GM18505 (cell line): ENCODE measurements around the gene CAMK2B.

Source experiments
- ATAC-seq: cut with Tn5 transposase; IDR thresholded peaks from one replicate; pipeline ENCODE4 v1.9.1; 2021; ENCODE audit not compliant: unreplicated experiment
- POLR2A ChIP-seq: IDR thresholded peaks from 4 replicates; pipeline ENCODE4 v1.6.1; 2011; ENCODE audit warnings: borderline replicate concordance; ENCODE audit not compliant: insufficient read depth, insufficient read length; ENCODE audit errors: extremely low read depth

CAMK2B gene

DNA sequence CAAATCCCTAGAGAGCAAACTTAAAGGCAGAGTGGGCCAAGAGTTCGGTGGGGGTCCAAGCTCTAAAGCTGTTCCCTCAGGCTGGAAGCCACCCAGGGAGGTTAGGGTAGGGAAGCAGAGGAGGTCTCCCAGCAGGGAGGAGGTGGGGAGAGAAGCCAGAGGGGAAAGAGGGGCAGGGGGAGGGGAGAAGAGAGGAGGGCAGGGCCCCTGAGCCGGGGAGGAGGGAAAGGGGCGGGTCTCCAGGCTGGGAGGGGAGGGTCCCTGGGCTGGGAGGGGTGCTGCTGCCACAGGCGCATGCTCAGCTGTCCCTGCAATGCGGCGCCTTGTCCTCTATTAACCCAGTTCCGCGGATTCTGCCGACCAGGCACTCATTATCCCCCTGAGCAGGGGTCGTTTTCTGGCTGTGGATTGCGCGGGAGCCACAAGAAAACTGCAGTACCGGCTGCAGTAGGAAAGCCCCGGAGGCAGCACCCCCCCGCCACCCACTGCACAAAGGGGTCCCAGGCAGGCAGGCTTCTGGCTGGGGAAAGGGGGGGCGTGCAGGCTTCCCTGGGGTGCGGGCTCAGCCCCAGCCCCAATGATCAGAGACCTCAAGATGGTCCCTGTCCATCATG is 49.3 kb downstream of the CAMK2B start:
- ATAC-seq, result no peak
- TF ChIP-seq POLR2A, result no peak

DNA sequence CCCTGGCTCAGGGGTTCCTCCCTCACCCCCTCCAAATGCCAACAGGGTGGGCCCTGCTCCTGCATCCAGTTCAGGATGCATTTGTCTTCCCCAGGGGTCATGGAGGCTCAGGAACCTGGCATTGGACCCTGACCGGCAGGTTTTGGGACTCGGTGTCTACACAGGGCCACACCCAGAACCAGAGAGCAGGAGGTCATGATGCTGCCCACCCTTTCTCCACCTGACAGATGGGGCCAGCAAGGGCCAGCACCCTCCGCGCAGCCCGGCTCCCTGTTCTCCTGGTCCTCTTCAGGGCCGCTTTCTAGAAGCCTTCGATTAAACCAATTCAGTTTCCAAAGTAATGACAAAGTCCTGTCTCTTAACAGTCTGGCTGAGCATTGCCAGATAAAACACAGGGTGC is 50.2 kb downstream of the CAMK2B start:
- TF ChIP-seq POLR2A, result no peak
- no peak for ATAC-seq

DNA sequence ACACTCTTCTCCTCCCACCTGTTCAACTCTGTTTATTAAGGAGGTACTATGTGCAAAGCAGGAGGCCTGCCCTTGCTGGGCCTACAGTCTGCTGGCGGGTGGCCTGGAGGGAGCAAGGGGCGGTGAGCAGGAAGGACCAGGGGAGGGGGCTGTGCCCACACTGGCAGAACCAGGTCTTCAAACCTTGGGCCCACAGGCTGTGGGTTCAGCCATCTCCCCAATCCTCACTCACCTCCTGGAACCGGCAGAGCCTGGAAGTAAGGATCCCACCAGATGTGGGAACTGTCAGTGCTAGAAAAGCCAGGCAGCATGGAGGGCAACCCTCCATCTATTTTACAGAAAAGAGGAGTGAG is 50.8 kb downstream of the CAMK2B start:
- no peak for ATAC-seq
- no peak for TF ChIP-seq POLR2A

DNA sequence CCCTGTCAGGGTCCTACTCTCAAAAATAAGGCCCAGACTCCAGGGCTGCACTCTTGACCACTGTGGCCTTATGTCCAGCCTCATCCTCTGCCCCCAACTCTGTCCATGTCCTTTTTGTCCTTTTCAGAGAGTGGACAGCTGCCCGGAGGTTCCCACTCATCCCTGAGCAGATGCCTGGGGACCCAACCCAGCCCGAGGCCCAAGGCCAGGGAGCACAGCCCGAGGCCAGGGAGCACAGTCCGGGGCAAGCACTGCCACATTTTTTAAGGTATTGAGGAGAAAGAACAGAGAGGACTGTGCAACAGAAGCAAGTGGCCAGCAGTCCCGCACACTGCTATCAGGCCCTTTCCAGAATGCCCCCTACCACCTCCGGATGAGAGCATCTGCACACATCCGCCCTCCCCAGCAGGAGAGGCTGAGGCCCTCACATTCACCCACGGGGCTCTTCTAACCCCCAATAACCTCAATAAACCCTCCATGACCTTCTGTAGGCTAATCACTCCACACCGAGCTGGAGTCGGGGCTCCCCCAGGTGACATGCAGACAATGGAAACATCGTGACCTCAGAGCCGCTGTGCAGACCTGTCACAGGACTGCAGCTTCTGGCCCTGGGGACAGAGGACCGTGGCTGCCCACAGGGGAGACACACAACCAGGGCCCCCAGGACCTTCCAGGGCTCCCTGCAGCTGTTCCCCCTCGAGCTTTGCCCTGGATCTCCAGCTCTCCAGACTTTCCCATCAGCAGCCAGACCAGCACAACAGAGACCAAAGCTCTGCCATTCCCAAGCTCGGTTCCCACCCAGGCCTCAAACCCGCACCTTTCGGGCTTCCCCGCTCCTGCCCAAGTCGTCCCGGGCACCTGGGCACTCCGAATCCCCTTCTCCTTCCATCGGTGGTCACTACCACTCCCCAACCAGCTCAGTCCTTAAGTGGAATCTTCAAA is 51.4 kb downstream of the CAMK2B start:
- no peak for TF ChIP-seq POLR2A
- ATAC-seq, result no peak

DNA sequence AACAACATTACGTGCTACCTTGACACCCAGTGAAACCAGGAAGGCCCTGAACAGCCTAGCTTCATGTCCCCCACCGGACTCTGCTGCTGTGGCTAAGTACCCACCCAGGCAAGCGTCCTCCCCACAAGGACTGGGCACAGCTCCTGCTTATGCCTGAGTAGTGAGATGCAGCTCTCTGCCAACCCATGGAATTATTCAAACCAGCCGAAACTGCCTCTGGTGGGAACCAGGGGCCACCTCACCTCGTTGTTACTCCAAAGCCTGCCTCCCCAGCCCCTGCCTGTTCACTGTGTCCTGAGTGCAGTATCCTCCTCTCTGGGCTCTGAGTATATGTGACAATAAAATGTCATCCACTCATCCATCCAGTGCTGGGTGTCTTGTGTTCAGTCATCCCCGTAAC is 52.4 kb downstream of the CAMK2B start:
- TF ChIP-seq POLR2A, result no peak

DNA sequence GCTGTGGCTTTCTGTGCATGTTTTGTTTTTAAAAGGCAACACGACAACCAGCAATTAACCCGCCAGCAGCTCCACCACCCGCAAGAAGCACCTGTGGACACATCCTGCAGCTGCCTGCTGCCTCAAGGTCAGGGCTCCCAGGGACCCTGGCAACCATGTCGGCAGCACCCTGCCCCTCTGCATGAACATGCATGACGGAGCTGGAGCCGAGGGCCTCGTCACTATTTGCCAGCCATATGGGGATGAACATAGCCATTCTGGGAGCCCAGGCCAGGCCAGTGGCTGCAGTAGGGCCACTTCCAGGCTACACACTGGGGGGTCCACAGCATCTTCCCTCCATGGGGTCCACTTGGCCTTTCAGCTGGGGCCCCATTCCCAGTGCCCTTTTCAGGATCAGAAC is 52.9 kb downstream of the CAMK2B start:
- no peak for ATAC-seq
- no peak for TF ChIP-seq POLR2A

More for the DNA sequence above, 52.4 kb downstream of the CAMK2B start:
- ATAC-seq, result no peak

DNA sequence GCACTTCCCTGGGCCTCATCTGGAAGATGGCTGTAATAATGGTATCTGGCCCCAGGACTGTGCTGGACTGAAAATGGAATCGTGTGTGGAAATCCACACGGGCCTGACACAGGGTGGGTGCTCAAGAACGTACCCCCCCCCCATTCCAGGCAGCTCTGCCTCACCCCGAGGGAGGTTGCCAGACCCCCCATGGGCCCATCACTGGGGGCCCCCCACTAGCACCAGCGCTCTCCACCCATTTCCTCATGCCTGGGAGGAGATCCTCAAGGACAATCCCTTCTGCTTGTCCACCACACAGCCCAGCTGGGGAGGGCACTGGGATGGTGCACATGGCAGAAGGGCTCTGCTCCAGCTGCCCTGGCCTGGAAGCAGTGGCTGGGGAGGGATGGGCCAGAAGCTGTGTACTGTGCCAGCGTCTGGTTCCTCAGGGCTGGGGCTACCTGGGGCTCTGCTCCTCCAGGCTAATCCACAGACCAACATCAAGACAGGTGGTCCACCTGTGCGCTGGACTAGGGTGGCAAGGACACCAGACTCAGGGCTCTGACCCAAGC is 55.4 kb downstream of the CAMK2B start:
- no peak for ATAC-seq
- no peak for TF ChIP-seq POLR2A

DNA sequence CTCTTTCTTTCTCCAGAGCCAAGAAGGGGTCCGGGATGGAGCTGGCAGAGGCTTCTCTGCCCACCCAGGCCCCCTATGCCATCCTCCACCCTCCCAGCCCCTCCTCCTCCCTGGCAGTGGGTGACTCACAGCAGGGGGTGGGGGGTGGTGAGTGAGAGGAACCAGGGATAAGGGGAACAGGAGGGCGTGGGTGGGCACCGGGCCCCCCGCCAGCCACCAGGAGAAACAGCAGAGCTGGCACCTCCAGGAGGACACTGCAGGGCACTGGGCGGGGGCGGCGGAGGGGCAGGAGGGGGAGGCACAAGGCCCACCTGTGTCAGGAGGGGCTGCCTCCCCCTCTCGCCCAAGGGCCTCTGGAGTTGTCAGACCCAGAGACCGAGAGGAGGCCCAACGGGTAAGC is 56.0 kb downstream of the CAMK2B start:
- no peak for TF ChIP-seq POLR2A
- no peak for ATAC-seq

DNA sequence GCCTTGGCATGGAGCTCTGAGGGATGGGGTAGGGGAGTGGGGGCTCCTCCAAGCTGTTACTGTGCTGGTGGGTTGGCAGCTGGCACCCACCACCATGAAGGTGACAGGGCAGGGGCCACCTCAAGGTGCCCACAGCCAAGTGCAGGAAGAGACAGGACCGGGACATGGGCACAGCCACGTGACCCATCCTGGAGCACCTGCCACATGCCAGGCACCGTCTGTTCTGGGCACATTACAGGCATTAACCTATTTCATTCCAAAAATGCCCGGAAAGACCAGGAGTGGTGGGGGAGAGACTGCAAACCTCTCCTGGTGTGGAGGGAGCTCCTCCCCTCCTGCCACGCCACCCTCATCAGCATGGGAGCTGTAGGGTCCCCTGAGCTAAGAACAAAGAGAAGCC is 56.7 kb downstream of the CAMK2B start:
- ATAC-seq, result no peak
- TF ChIP-seq POLR2A, result no peak

DNA sequence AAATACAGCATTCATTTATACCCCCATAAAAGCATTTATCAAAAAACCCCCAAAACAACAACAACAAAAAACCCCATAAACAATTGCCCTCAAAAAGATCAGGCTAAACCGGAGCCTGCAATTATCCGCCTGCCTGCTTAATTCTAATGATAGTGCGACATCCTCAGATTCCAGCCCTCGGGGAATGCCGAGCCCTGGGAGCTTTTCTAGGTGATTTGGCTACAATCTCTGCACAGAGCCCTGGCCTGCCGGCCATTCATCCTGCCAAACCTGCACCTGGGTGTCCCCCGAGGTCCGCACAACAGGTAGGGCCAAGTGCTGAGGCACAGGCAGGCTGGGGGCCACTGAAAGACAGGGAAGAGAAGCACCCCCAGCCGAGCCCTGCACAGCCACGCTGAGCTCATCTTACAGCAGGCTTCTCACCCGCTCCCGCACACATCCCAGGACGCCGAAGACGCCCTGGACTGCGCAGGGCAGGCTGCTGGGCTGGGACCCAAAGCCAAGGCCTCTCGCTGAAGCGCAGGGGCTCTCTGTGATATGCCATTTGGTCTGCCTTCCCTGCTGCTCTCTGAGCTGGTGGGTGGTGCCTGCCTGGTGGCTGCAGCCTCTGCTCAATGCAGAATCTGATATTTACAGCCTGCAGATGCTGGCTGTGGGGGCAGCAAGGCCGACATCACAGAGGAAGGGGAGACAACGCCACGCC is 57.5 kb downstream of the CAMK2B start:
- no peak for TF ChIP-seq POLR2A
- ATAC-seq, result no peak

DNA sequence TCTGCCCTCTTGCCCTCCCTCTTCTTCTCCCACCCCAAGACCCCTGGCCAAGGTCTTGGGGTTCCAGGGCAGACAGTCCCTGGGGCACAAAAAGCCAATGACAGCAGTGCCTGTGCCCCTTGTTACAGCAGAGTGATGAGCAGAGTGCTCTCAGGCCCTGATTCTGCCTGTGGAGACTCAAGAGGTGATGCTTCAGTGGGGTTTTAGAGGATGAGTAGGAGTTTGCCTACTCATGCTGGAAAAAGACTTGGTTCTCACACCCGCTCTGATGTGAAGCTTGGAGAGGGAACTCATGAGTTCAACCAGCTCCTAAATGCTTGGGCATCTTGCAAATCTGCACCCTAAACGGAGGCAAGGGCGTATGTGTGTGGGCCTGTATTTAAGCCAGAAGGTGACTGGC is 58.2 kb downstream of the CAMK2B start:
- ATAC-seq, result no peak
- no peak for TF ChIP-seq POLR2A

DNA sequence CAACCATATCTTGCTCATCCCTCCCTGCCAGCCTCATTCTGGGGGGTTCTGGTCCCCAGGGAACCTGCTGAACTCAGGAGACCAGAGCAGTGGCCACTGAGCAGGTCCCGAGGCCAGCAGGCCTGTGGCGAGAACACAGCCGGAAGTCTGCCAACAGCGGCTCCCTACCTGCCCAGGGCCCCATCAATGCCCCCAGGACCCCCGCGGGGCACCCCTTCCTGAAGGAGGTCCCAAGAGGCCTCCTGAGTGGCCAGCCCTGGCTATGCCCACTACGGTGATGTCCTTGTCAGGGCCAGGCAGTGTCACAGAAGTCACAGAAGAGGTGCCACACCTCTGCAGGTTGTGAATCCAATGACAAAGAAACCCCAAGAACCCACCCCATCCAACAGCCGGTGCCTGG is 58.9 kb downstream of the CAMK2B start:
- TF ChIP-seq POLR2A, result no peak

DNA sequence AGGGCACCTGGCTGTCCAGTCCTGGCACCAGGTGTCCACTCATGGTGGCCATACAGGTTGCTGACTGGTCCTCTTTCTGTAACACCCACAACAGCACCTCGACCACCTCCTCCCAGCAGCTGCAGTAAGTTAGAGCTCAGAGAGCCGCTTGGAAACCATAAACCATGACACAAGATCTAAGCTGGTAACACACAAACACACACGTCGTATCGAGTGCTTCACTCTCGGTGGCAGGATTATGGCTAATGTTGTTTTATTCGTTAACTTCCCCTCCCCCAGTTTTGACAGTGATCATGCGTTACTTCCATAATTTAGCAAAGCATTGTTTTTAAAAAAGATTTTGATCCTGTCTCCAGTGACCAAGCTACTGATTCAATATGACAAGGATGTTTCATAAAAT is 59.7 kb downstream of the CAMK2B start:
- ATAC-seq, result no peak
- no peak for TF ChIP-seq POLR2A

More for the DNA sequence above, 58.9 kb downstream of the CAMK2B start:
- no peak for ATAC-seq

DNA sequence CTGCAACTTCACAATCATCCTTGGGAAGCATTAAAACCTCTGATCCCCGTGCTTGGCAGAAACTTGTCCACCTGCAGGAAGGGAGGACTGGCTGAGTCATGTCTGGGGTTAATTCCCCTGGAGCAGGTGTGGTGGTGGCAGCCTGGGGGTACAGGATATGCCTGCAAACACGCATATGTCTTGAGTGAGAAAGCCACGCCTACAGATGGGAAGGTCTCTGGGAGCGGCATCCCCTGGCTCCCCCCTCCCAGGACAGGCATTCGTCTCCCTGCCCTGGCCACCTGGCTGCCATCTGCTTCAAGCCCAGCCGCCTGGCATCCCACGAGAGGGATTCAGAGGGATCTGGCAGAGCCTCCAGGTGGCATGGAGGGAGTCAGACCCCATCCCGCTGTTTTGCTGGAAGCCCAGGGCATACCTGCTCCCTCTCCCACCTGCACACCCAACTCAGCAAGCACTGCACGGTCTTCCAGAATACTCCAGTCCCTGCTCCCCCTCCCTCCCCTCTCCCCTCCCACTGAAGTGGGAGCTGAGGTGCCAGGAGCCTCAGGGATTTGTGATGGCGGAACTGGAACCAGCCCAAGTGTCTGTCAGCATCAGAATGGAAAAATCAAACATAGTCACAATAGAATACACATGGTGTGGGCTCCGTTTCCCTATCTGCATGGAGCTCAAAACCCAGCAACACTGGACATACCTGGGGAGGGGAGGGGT is 61.0 kb downstream of the CAMK2B start:
- ATAC-seq, result no peak
- TF ChIP-seq POLR2A, result no peak
